ENCODE data around the gene NUDCD2. TPM values are rescaled to one million over a fixed set of nuclear protein-coding genes. Genes with fewer than 3 reads are reported as not detected.
A peak's percentile ranks its signal among the peaks of the same experiment; 100 is the strongest.

NUDCD2 gene
- total RNA-seq, 1 experiment from 2014 or later: 56.8 TPM

- H3K27ac ChIP-seq (ENCODE audit: low read depth, low read length): peak within 1 kb of the TSS; percentile 87
- ChIA-PET POLR2A (interaction anchor here (1.0 to 5.0 kb wide), 9 partner anchors 9 to 45 kb away, joined by 3 to 34 read pairs (median 6); partner anchors contain the start of genes CCNG1 and MAT2B), RAD21 (ENCODE audit: low non-redundant PET in 1 of 2, low total read pairs in 2 of 2, uncharacterized antibody in 2 of 2, unreplicated experiment in 2 of 2) (no interaction called here), CTCF (interaction anchor here (0.7 to 2.2 kb wide), 3 partner anchors 23 to 52 kb away, joined by 3 to 6 read pairs (median 5); partner anchors contain the start of genes CCNG1 and MAT2B)
- H3K4me3 ChIP-seq (replicated peaks in 1 of 2; ENCODE audit: low read depth in 1 of 2, low read length in 2 of 2): peak within 1 kb of the TSS; percentile 79 to 88
- no peaks in the 10 kb centered on the region for H3K9me2 ChIP-seq (ENCODE audit: insufficient read depth)
- TF ChIP-seq SP1 (IDR thresholded peaks at IDR 0.05; ENCODE audit: low read depth) (no peak), ELF1 (IDR thresholded peaks at IDR 0.05; ENCODE audit: borderline replicate concordance, low read depth) (no peak), EGR1 (IDR thresholded peaks at IDR 0.05; ENCODE audit: low read depth) (0 out of 2 replicates have a peak, but pooled peaks have one; percentile 9), EZH2phosphoT487 (IDR thresholded peaks at IDR 0.05; ENCODE audit: borderline replicate concordance) (no peak), RAD21 (IDR thresholded peaks at IDR 0.05; ENCODE audit: low read depth) (no peak), SRF (IDR thresholded peaks at IDR 0.05; ENCODE audit: low read depth) (no peak), POLR2AphosphoS5 (IDR thresholded peaks at IDR 0.05; ENCODE audit: low read depth, low read length) (peak; percentile 85), CBX3 (IDR thresholded peaks at IDR 0.05; ENCODE audit: low read depth) (no peak), SIN3A (IDR thresholded peaks at IDR 0.05; ENCODE audit: low read depth) (peak; percentile 86), CTCF (IDR thresholded peaks at IDR 0.05 in 2 of 3, conservative IDR thresholded peaks at IDR 0.05 in 1 of 3; ENCODE audit: borderline replicate concordance in 1 of 3, insufficient read depth in 1 of 3, low read depth in 2 of 3, low read length in 2 of 3) (no peak), TCF7L2 (IDR thresholded peaks at IDR 0.05; ENCODE audit: borderline replicate concordance, extremely low read depth, insufficient read depth, insufficient read length) (no peak), ZFX (IDR thresholded peaks at IDR 0.05) (no peak), POLR2A (IDR thresholded peaks at IDR 0.05; ENCODE audit: borderline replicate concordance, extremely low read depth, insufficient read depth, insufficient read length) (peak; percentile 80), ZNF274 (IDR thresholded peaks at IDR 0.05; ENCODE audit: low read depth, low read length) (no peak), JUND (IDR thresholded peaks at IDR 0.05) (no peak), YY1 (IDR thresholded peaks at IDR 0.05; ENCODE audit: extremely low read depth, insufficient replicate concordance, low read depth, low read length) (no peak), MAX (IDR thresholded peaks at IDR 0.05) (no peak; the same call in none of the 2 replicates), EZH2 (IDR thresholded peaks at IDR 0.05) (no peak), ATF3 (IDR thresholded peaks at IDR 0.05) (no peak)
- no peaks in the 10 kb centered on the region for H3K9me3 ChIP-seq (ENCODE audit: control insufficient read depth in 1 of 2, insufficient read depth in 1 of 2, low read depth in 1 of 2, low read length in 2 of 2)
- intact Hi-C loops (cut with micrococcal nuclease): loop anchor here (2.0 kb wide), 1 partner anchor 44 kb away; the partner anchor contains the start of gene MAT2B
- H3K4me1 ChIP-seq (ENCODE audit: control insufficient read depth in 1 of 2, insufficient read depth in 2 of 2, low read length in 2 of 2): peaks cover 7 to 25% of the 10 kb centered on the region in 2 experiments; a peak in 3 of 4 replicates
- TSS peak; percentile 92 for BruUV-seq (replicated peaks)
- H3K9ac ChIP-seq (ENCODE audit: low read length): peak within 1 kb of the TSS; percentile 97
- H4K20me1 ChIP-seq (ENCODE audit: insufficient read depth): no peaks in the 10 kb centered on the region
- ATAC-seq (peak; percentile 15), DNase-seq (ENCODE audit: low read depth, low spot score) (no peak)
- H3K36me3 ChIP-seq (ENCODE audit: control insufficient read depth in 1 of 2, insufficient read depth in 2 of 2, low read length in 2 of 2): peaks cover 8 to 18% of the 10 kb centered on the region in 2 experiments
- peaks cover 89% of the 10 kb centered on the region for H3K79me2 ChIP-seq (ENCODE audit: insufficient read depth, low read length)
- H3K27me3 ChIP-seq (ENCODE audit: insufficient read depth, low read length): no peaks in the 10 kb centered on the region
- H2AFZ ChIP-seq (ENCODE audit: low read depth, low read length, poor library complexity, severe bottlenecking): no peak within 1 kb of the TSS
- peak within 1 kb of the TSS; percentile 77 for H3K4me2 ChIP-seq (ENCODE audit: low read length)
These were observed 765 bp upstream of the NUDCD2 start, which contains the start of gene HMMR for GRCh38 chr5:163460562-163461171. TSS of gene HMMR (plus strand) at chr5:163460632. CDS start at chr5:163460693, 61 bp downstream.

Data from HCT116 (cell line).